Mesothelial cell of epicardium (in vitro differentiated cells): ENCODE measurements around the gene GPR183. TPM values are rescaled to one million over a fixed set of nuclear protein-coding genes. Genes with fewer than 3 reads are reported as not detected.

Source experiments
- DNase-seq, 2 experiments: peaks; one replicate each; pipeline ENCODE4 v3.0.0; 2021; ENCODE audit warnings: low spot score in 2 of 2; ENCODE audit not compliant: unreplicated experiment in 2 of 2
- H3K27ac Mint-ChIP-seq: 2 replicates; pipeline ENCODE4 v1.8.0; 2021; ENCODE audit warnings: mixed read lengths
- H3K27me3 Mint-ChIP-seq: 2 replicates; pipeline ENCODE4 v1.8.0; 2021; ENCODE audit warnings: low read depth, mixed read lengths
- H3K36me3 Mint-ChIP-seq: 2 replicates; pipeline ENCODE4 v1.8.0; 2021; ENCODE audit warnings: mixed read lengths
- H3K4me1 Mint-ChIP-seq: 2 replicates; pipeline ENCODE4 v1.8.0; 2021; ENCODE audit warnings: mixed read lengths
- H3K4me3 Mint-ChIP-seq: 2 replicates; pipeline ENCODE4 v1.8.0; 2021; ENCODE audit warnings: mild to moderate bottlenecking, moderate library complexity, mixed read lengths
- H3K9me3 Mint-ChIP-seq: 2 replicates; pipeline ENCODE4 v1.8.0; 2021; ENCODE audit warnings: mixed read lengths
- CTCF ChIP-seq: fragments of 200-600 bp; sonication (generic); IDR thresholded peaks from one replicate; pipeline ENCODE4 v1.5.0; 2021; ENCODE audit warnings: antibody characterized with exemption; ENCODE audit not compliant: unreplicated experiment
- total RNA-seq: library from RNA; stranded (reverse); gene quantifications from 3 replicates; pipeline ENCODE4 v1.2.1, GENCODE V29; 2021

Gene GPR183
- total RNA-seq, 1 donor from 2014 or later: 0.25 TPM

- Mint-ChIP-seq H3K36me3 (peaks cover 30% of the 10 kb centered on the region), H3K4me1 (peaks cover 7% of the 10 kb centered on the region), H3K27ac (no peak overlapping the region), H3K9me3 (no peaks in the 10 kb centered on the region), H3K4me3 (no peak overlapping the region), H3K27me3 (no peaks in the 10 kb centered on the region)
- no peak for DNase-seq
- TF ChIP-seq CTCF: no peak
Measured at GRCh38 chr13:99315186-99315585, 8.0 kb upstream of the GPR183 start.

- no peak for DNase-seq
Measured at GRCh38 chr13:99314640-99315176, 7.5 kb upstream of the GPR183 start.

GRCh38 chr13:99313941-99314340, 6.7 kb upstream of the GPR183 start:
- Mint-ChIP-seq H3K27me3 (no peaks in the 10 kb centered on the region), H3K4me3 (no peak overlapping the region), H3K4me1 (peaks cover 6% of the 10 kb centered on the region), H3K27ac (no peak overlapping the region), H3K36me3 (peaks cover 26% of the 10 kb centered on the region), H3K9me3 (no peaks in the 10 kb centered on the region)
- DNase-seq: no peak
- TF ChIP-seq CTCF: no peak

More at GRCh38 chr13:99314640-99315176, 7.5 kb upstream of the GPR183 start:
- Mint-ChIP-seq H3K36me3 (peaks cover 30% of the 10 kb centered on the region), H3K4me1 (peaks cover 6% of the 10 kb centered on the region), H3K4me3 (no peak overlapping the region), H3K27me3 (no peaks in the 10 kb centered on the region), H3K9me3 (no peaks in the 10 kb centered on the region), H3K27ac (no peak overlapping the region)
- no peak for TF ChIP-seq CTCF

- H3K4me3 Mint-ChIP-seq: no peak overlapping the region
- peaks cover 26% of the 10 kb centered on the region for H3K36me3 Mint-ChIP-seq
- TF ChIP-seq CTCF: no peak
- H3K4me1 Mint-ChIP-seq: peaks cover 6% of the 10 kb centered on the region
- no peak for DNase-seq
- H3K9me3 Mint-ChIP-seq: peaks cover 3% of the 10 kb centered on the region
- no peaks in the 10 kb centered on the region for H3K27me3 Mint-ChIP-seq
- no peak overlapping the region for H3K27ac Mint-ChIP-seq
Measured at GRCh38 chr13:99313501-99313900, 6.3 kb upstream of the GPR183 start.

GRCh38 chr13:99312493-99312883, 5.3 kb upstream of the GPR183 start:
- H3K27ac Mint-ChIP-seq: no peak overlapping the region
- no peak for DNase-seq
- peaks cover 5% of the 10 kb centered on the region for H3K9me3 Mint-ChIP-seq
- no peak for TF ChIP-seq CTCF
- peaks cover 13% of the 10 kb centered on the region for H3K4me1 Mint-ChIP-seq
- no peaks in the 10 kb centered on the region for H3K27me3 Mint-ChIP-seq
- H3K36me3 Mint-ChIP-seq: peaks cover 32% of the 10 kb centered on the region
- no peak overlapping the region for H3K4me3 Mint-ChIP-seq
